Liver (tissue), 9 donors: Measurements from ENCODE around the gene LRRC27. TPM values are rescaled to one million over a fixed set of nuclear protein-coding genes. Genes with fewer than 3 reads are reported as not detected.

Experiments
- DNase-seq: peaks from one replicate; pipeline ENCODE4 v3.0.0-alpha.2; 2017; ENCODE audit warnings: low spot score
- H3K27ac ChIP-seq, 2 donors: one replicate each; pipeline ENCODE4 v1.7.0; 2013; ENCODE audit warnings: inconsistent platforms in 2 of 2, low read length in 2 of 2, control low read depth in 1 of 2, low read depth in 1 of 2, mild to moderate bottlenecking in 1 of 2
- H3K27me3 ChIP-seq, 4 donors: one replicate each; pipeline versions ENCODE4 v1.6.1 to v1.7.0; 2013; ENCODE audit warnings: low read length in 3 of 4, inconsistent platforms in 1 of 4, mild to moderate bottlenecking in 1 of 4, moderate library complexity in 1 of 4; ENCODE audit not compliant: control insufficient read depth in 4 of 4, insufficient read depth in 4 of 4
- H3K36me3 ChIP-seq, 4 donors: one replicate each; pipeline versions ENCODE4 v1.6.1 to v1.7.0; 2013; ENCODE audit warnings: low read length in 3 of 4, mild to moderate bottlenecking in 3 of 4, low read depth in 1 of 4, moderate library complexity in 1 of 4; ENCODE audit not compliant: control insufficient read depth in 4 of 4, insufficient read depth in 3 of 4
- H3K4me1 ChIP-seq, 4 donors: one replicate each; pipeline versions ENCODE4 v1.6.1 to v1.7.0; 2013; ENCODE audit warnings: low read length in 3 of 4, mild to moderate bottlenecking in 3 of 4, moderate library complexity in 1 of 4; ENCODE audit not compliant: control insufficient read depth in 4 of 4, insufficient read depth in 4 of 4
- H3K4me3 ChIP-seq, 3 donors: one replicate each; pipeline versions ENCODE4 v1.6.1 to v1.7.0; 2013; ENCODE audit warnings: low read length in 3 of 3, control low read depth in 1 of 3, low read depth in 1 of 3, mild to moderate bottlenecking in 1 of 3
- H3K9ac ChIP-seq, 2 donors: one replicate each; pipeline ENCODE4 v1.7.0; 2013; ENCODE audit warnings: low read length in 2 of 2, mild to moderate bottlenecking in 2 of 2, moderate library complexity in 2 of 2, control low read depth in 1 of 2, low read depth in 1 of 2
- H3K9me3 ChIP-seq, 4 donors: one replicate each; pipeline versions ENCODE4 v1.6.1 to v1.7.0; 2013; ENCODE audit warnings: low read length in 3 of 4; ENCODE audit not compliant: control insufficient read depth in 4 of 4
- ATF3 ChIP-seq: IDR thresholded peaks from 2 replicates; pipeline ENCODE4 v1.6.1; 2016; ENCODE audit warnings: antibody characterized with exemption
- CTCF ChIP-seq: fragments of 150-350 bp; IDR thresholded peaks from 2 replicates; pipeline ENCODE4 v1.5.1; 2017; ENCODE audit warnings: improper control_type of control experiment, low read depth, low read length; ENCODE audit not compliant: missing input control
- EGR1 ChIP-seq, 2 donors: IDR thresholded peaks; 2 replicates each; pipeline ENCODE4 v1.6.1; 2016 to 2018; ENCODE audit warnings: antibody characterized with exemption in 2 of 2, low read depth in 2 of 2
- FOXA1 ChIP-seq: IDR thresholded peaks from 2 replicates; pipeline ENCODE4 v1.6.1; 2016; ENCODE audit warnings: antibody characterized with exemption
- FOXA2 ChIP-seq: IDR thresholded peaks from 2 replicates; pipeline ENCODE4 v1.6.1; 2016; ENCODE audit warnings: antibody characterized with exemption
- GABPA ChIP-seq, 2 donors: IDR thresholded peaks in 1 of 2; conservative IDR thresholded peaks in 1 of 2; 2 replicates each; pipeline ENCODE4 v1.6.1; 2016; ENCODE audit warnings: antibody characterized with exemption in 2 of 2, mild to moderate bottlenecking in 1 of 2, moderate library complexity in 1 of 2
- HNF4A ChIP-seq, 2 donors: conservative IDR thresholded peaks; 2 replicates each; pipeline ENCODE4 v1.6.1; 2016; ENCODE audit warnings: antibody characterized with exemption in 2 of 2, mild to moderate bottlenecking in 2 of 2
- JUND ChIP-seq, 2 donors: IDR thresholded peaks; 2 replicates each; pipeline ENCODE4 v1.6.1; 2016; ENCODE audit warnings: antibody characterized with exemption in 2 of 2
- MAX ChIP-seq: IDR thresholded peaks from 2 replicates; pipeline ENCODE4 v1.6.1; 2016; ENCODE audit warnings: antibody characterized with exemption
- NR2F2 ChIP-seq: IDR thresholded peaks from 2 replicates; pipeline ENCODE4 v1.6.1; 2016; ENCODE audit warnings: antibody characterized with exemption
- RAD21 ChIP-seq, 2 donors: IDR thresholded peaks; 2 replicates each; pipeline ENCODE4 v1.6.1; 2016; ENCODE audit warnings: antibody characterized with exemption in 2 of 2, mild to moderate bottlenecking in 2 of 2
- REST ChIP-seq: IDR thresholded peaks from 2 replicates; pipeline ENCODE4 v1.6.1; 2016; ENCODE audit warnings: antibody characterized with exemption, mild to moderate bottlenecking
- RXRA ChIP-seq, 2 donors: IDR thresholded peaks; 2 replicates each; pipeline ENCODE4 v1.6.1; 2017 to 2018; ENCODE audit warnings: antibody characterized with exemption in 2 of 2, mild to moderate bottlenecking in 1 of 2
- SP1 ChIP-seq: IDR thresholded peaks from 2 replicates; pipeline ENCODE4 v1.6.1; 2018; ENCODE audit warnings: antibody characterized with exemption, mild to moderate bottlenecking
- TAF1 ChIP-seq: conservative IDR thresholded peaks from 2 replicates; pipeline ENCODE4 v1.6.1; 2016; ENCODE audit warnings: antibody characterized with exemption, mild to moderate bottlenecking
- YY1 ChIP-seq: IDR thresholded peaks from 2 replicates; pipeline ENCODE4 v1.6.1; 2016; ENCODE audit warnings: antibody characterized with exemption, mild to moderate bottlenecking
- ZBTB33 ChIP-seq: IDR thresholded peaks from 2 replicates; pipeline ENCODE4 v1.6.1; 2016; ENCODE audit warnings: antibody characterized with exemption
- WGBS: extraction: QIAGEN DNeasy Blood & Tissue Kit; methylation state at CpG from one replicate; pipeline ENCODE4 v1.1.7; 2013; 5-methylcytosine and 5-hydroxymethylcytosine counted together
- polyA plus RNA-seq, 2 donors: library from polyadenylated mRNA; stranded (reverse) in 1 of 2; unstranded in 1 of 2; fragments of 200-250 nt in 1 of 2; fragments of >200 nt in 1 of 2; fragmentation: Nextera tagmentation in 1 of 2; extraction: Ambion mirVana in 1 of 2; gene quantifications; one replicate each; pipeline versions ENCODE4 v1.2.1 to v1.2.3, GENCODE V29; 2013 to 2015
- total RNA-seq, 2 donors: library from RNA; depleted of rRNA; stranded (reverse); fragments of >200 nt; gene quantifications; one replicate each; pipeline ENCODE4 v1.2.3, GENCODE V29; 2014
- donor health status: healthy.
- donor health status: healthy.
- donor health status: healthy.
- donor health status: healthy.
- donor health status: healthy.

Gene LRRC27
- total and polyA plus RNA-seq, 4 donors: 1.8 to 2.8 (median 2.6) TPM

- no peaks in the 10 kb centered on the region for H3K4me1 ChIP-seq
- H3K9ac ChIP-seq: no peak overlapping the region
- peaks cover 0 to 2% (median 0%) of the 10 kb centered on the region in 4 donors for H3K9me3 ChIP-seq
- no peaks in the 10 kb centered on the region for H3K36me3 ChIP-seq
- no peak overlapping the region for H3K4me3 ChIP-seq
- no peaks in the 10 kb centered on the region for H3K27me3 ChIP-seq
- no peak for DNase-seq
- H3K27ac ChIP-seq: no peak overlapping the region
- no peak for TF ChIP-seq HNF4A (conservative IDR thresholded peaks at IDR 0.05)
- TF ChIP-seq RXRA (IDR thresholded peaks at IDR 0.05): no peak
- TF ChIP-seq JUND (IDR thresholded peaks at IDR 0.05): no peak
- TF ChIP-seq ATF3: no peak
- no peak for TF ChIP-seq SP1
- TF ChIP-seq EGR1 (IDR thresholded peaks at IDR 0.05; ENCODE audit: low read depth in 2 of 2): no peak
- TF ChIP-seq YY1: no peak
- TF ChIP-seq CTCF: no peak
- no peak for TF ChIP-seq ZBTB33
- no peak for TF ChIP-seq REST
- TF ChIP-seq TAF1: no peak
- no peak for TF ChIP-seq FOXA1
- TF ChIP-seq MAX: no peak
- TF ChIP-seq NR2F2: no peak
- TF ChIP-seq GABPA (IDR thresholded peaks at IDR 0.05 in 1 of 2, conservative IDR thresholded peaks at IDR 0.05 in 1 of 2): no peak
- TF ChIP-seq RAD21 (IDR thresholded peaks at IDR 0.05): no peak
- no peak for TF ChIP-seq FOXA2
- WGBS: 80% methylated on average over 25 of the region's 25 CpGs
These were observed 38.0 kb upstream of the LRRC27 start for GRCh38 chr10:132293813-132294520.
